IMR-90 (cell line): ENCODE measurements around the gene MPPED2. TPM values are rescaled to one million over a fixed set of nuclear protein-coding genes. Genes with fewer than 3 reads are reported as not detected.

Experiments
- ATAC-seq: fragments of 200-7000 bp; cut with Tn5 transposase; 2 replicates; pipeline ENCODE4 v1.9.1; 2020; ENCODE audit warnings: low read depth, mild to moderate bottlenecking, moderate library complexity
- BruUV-seq: library from RNA; stranded (reverse); fragments of 400-500 nt; replicated peaks from 2 replicates; lab custom pipeline; 2021; lab: Mats Ljungman, UMichigan
- CTCF ChIA-PET: fragments of 300-600 bp; formaldehyde crosslinking; extraction: SDS; loops from one replicate; lab custom pipeline; 2021; ENCODE audit warnings: antibody characterized with exemption; lab: Yijun Ruan, JAX
- POLR2A ChIA-PET: fragments of 300-600 bp; sonication (Branson Sonifier 250); formaldehyde crosslinking; loops from one replicate; lab custom pipeline; 2022; ENCODE audit warnings: antibody characterized with exemption; ENCODE audit not compliant: unreplicated experiment; lab: Charles Lee
- DNase-seq: peaks from one replicate; pipeline ENCODE4 v3.0.0; 2013
- H2AFZ ChIP-seq: replicated peaks from 2 replicates; pipeline ENCODE3; 2013; ENCODE audit warnings: low read length, mild to moderate bottlenecking; ENCODE audit not compliant: poor library complexity
- H2AK5ac ChIP-seq: 2 replicates; pipeline ENCODE4 v1.6.1; 2013; ENCODE audit warnings: low read depth, low read length, inconsistent platforms
- H2AK9ac ChIP-seq: replicated peaks from 2 replicates; pipeline ENCODE3; 2013; ENCODE audit warnings: mild to moderate bottlenecking, low read depth, low read length, moderate library complexity; ENCODE audit not compliant: poor library complexity
- H2BK120ac ChIP-seq: 2 replicates; pipeline ENCODE4 v1.6.1; 2013; ENCODE audit warnings: low read depth, low read length, inconsistent platforms
- H2BK15ac ChIP-seq: 3 replicates; pipeline ENCODE4 v1.6.1; 2013; ENCODE audit warnings: low read depth, low read length, inconsistent platforms
- H2BK20ac ChIP-seq: 2 replicates; pipeline ENCODE4 v1.6.1; 2013; ENCODE audit warnings: low read depth, mild to moderate bottlenecking, inconsistent platforms, low read length, moderate library complexity
- H2BK5ac ChIP-seq: 2 replicates; pipeline ENCODE4 v1.6.1; 2013; ENCODE audit warnings: mild to moderate bottlenecking, low read depth, low read length, inconsistent platforms; ENCODE audit not compliant: poor library complexity, severe bottlenecking
- H3K14ac ChIP-seq: replicated peaks from 2 replicates; pipeline ENCODE4 v1.6.1; 2013; ENCODE audit warnings: low read depth, low read length, inconsistent platforms
- H3K18ac ChIP-seq: 2 replicates; pipeline ENCODE4 v1.6.1; 2013; ENCODE audit warnings: low read depth, low read length, control low read depth
- H3K23ac ChIP-seq: 2 replicates; pipeline ENCODE4 v1.6.1; 2013; ENCODE audit warnings: low read depth, low read length, inconsistent platforms
- H3K27ac ChIP-seq: 2 replicates; pipeline ENCODE4 v1.5.1; 2013; ENCODE audit warnings: mild to moderate bottlenecking, control low read depth, low read length; ENCODE audit not compliant: insufficient read depth
- H3K27me3 ChIP-seq: 2 replicates; pipeline ENCODE4 v1.6.1; 2013; ENCODE audit warnings: low read length; ENCODE audit not compliant: control insufficient read depth, insufficient read depth
- H3K36me3 ChIP-seq: 2 replicates; pipeline ENCODE4 v1.6.1; 2013; ENCODE audit warnings: low read length, mixed read lengths; ENCODE audit not compliant: control insufficient read depth, insufficient read depth
- H3K4ac ChIP-seq: 2 replicates; pipeline ENCODE4 v1.6.1; 2013; ENCODE audit warnings: low read depth, low read length, inconsistent platforms
- H3K4me1 ChIP-seq: 2 replicates; pipeline ENCODE4 v1.6.1; 2013; ENCODE audit warnings: low read length, mixed read lengths; ENCODE audit not compliant: control insufficient read depth, insufficient read depth
- H3K4me2 ChIP-seq: 2 replicates; pipeline ENCODE4 v1.6.1; 2013; ENCODE audit warnings: low read depth, mild to moderate bottlenecking, control low read depth, low read length, moderate library complexity
- H3K4me3 ChIP-seq: 2 replicates; pipeline ENCODE4 v1.5.1; 2013; ENCODE audit warnings: low read depth, mild to moderate bottlenecking, control low read depth, low read length, moderate library complexity; ENCODE audit not compliant: insufficient read depth
- H3K56ac ChIP-seq: 2 replicates; pipeline ENCODE4 v1.6.1; 2013; ENCODE audit warnings: low read length, inconsistent platforms; ENCODE audit not compliant: insufficient read depth; ENCODE audit errors: extremely low read depth
- H3K79me1 ChIP-seq, 2 experiments: 2 replicates each; pipeline ENCODE4 v1.6.1; 2013; ENCODE audit warnings: low read length in 2 of 2, inconsistent platforms in 1 of 2, low read depth in 1 of 2
- H3K9ac ChIP-seq: 2 replicates; pipeline ENCODE4 v1.6.1; 2013; ENCODE audit warnings: low read depth, low read length, control low read depth
- H3K9me1 ChIP-seq: 2 replicates; pipeline ENCODE4 v1.6.1; 2013; ENCODE audit warnings: low read length, inconsistent platforms; ENCODE audit not compliant: insufficient read depth
- H3K9me3 ChIP-seq: 2 replicates; pipeline ENCODE4 v1.6.1; 2013; ENCODE audit warnings: low read length; ENCODE audit not compliant: control insufficient read depth, insufficient read depth
- H4K20me1 ChIP-seq: 2 replicates; pipeline ENCODE4 v1.6.1; 2013; ENCODE audit warnings: low read length, inconsistent platforms; ENCODE audit not compliant: insufficient read depth
- H4K5ac ChIP-seq: 2 replicates; pipeline ENCODE4 v1.6.1; 2013; ENCODE audit warnings: mild to moderate bottlenecking, low read depth, low read length, control low read depth
- H4K8ac ChIP-seq, 2 experiments: 2 replicates each; pipeline ENCODE4 v1.6.1; 2013; ENCODE audit warnings: low read depth in 2 of 2, low read length in 2 of 2, control low read depth in 1 of 2, inconsistent platforms in 1 of 2
- H4K91ac ChIP-seq: 2 replicates; pipeline ENCODE4 v1.6.1; 2013; ENCODE audit warnings: low read depth, low read length, inconsistent platforms; ENCODE audit not compliant: insufficient read depth
- CHD1 ChIP-seq: IDR thresholded peaks from 2 replicates; pipeline ENCODE4 v1.6.1; 2012; ENCODE audit warnings: low read depth, low read length, improper control_type of control experiment
- ELK1 ChIP-seq: fragments of 150-350 bp; IDR thresholded peaks from 2 replicates; pipeline ENCODE4 v1.6.1; 2016; ENCODE audit warnings: low read depth, mild to moderate bottlenecking, low read length, moderate library complexity, borderline replicate concordance
- FOS ChIP-seq: fragments of 150-350 bp; IDR thresholded peaks from 2 replicates; pipeline ENCODE4 v1.6.1; 2016; ENCODE audit warnings: low read depth, low read length
- MAZ ChIP-seq: IDR thresholded peaks from 2 replicates; pipeline ENCODE4 v1.6.1; 2012; ENCODE audit warnings: low read depth, mild to moderate bottlenecking, low read length, improper control_type of control experiment, moderate library complexity, borderline replicate concordance
- RAD21 ChIP-seq: IDR thresholded peaks from 2 replicates; pipeline ENCODE4 v1.6.1; 2012; ENCODE audit warnings: low read length, improper control_type of control experiment
- RCOR1 ChIP-seq: IDR thresholded peaks from 2 replicates; pipeline ENCODE4 v1.6.1; 2012; ENCODE audit warnings: mild to moderate bottlenecking, low read length, improper control_type of control experiment; ENCODE audit not compliant: insufficient replicate concordance
- RFX5 ChIP-seq: IDR thresholded peaks from 2 replicates; pipeline ENCODE4 v1.8.0; 2012; ENCODE audit warnings: low read depth, mild to moderate bottlenecking, low read length, moderate library complexity
- SMC3 ChIP-seq: fragments of 150-350 bp; IDR thresholded peaks from 2 replicates; pipeline ENCODE4 v1.6.1; 2016; ENCODE audit warnings: low read depth, mild to moderate bottlenecking, antibody characterized with exemption, low read length, moderate library complexity
- WGBS, 2 experiments: methylation state at CpG; one replicate each; pipeline versions ENCODE4 v1.1.5 to v1.1.7; 2013; ENCODE audit warnings: missing lambda C conversion rate in 2 of 2; ENCODE audit not compliant: insufficient read length in 1 of 2; ENCODE audit errors: extremely low coverage in 2 of 2; 5-methylcytosine and 5-hydroxymethylcytosine counted together
- dilution Hi-C: fragments of 300-500 bp; cut with HindIII; formaldehyde crosslinking; loops from one replicate; pipeline ENCODE4 v1.14.3; 2018; ENCODE audit warnings: low sequenced_read_pairs; ENCODE audit not compliant: unreplicated experiment
- in situ Hi-C: fragments of 300-500 bp; cut with MboI; formaldehyde crosslinking; loops from 3 replicates; pipeline ENCODE4 v1.14.3; 2019; ENCODE audit warnings: low sequenced_read_pairs, inconsistent platforms, mixed read lengths
- intact Hi-C: fragments of 100-400 bp; cut with micrococcal nuclease; formaldehyde crosslinking; loops from 2 replicates; pipeline ENCODE4 v1.10.0; 2022
- polyA plus RNA-seq, 3 experiments: library from polyadenylated mRNA; depleted of rRNA; stranded (reverse); fragments of >200 nt; gene quantifications; 2 replicates each; pipeline ENCODE4 v1.2.3, GENCODE V29; 2012; ENCODE audit warnings: low replicate concordance in 1 of 3
- total RNA-seq: library from RNA; depleted of rRNA; stranded (reverse); fragments of >200 nt; gene quantifications from 2 replicates; pipeline ENCODE4 v1.2.3, GENCODE V29; 2012

MPPED2 gene
- total and polyA plus RNA-seq, 2 of the 4 experiments (the other 2 are of a cell fraction) = 0.10 TPM; not detected in 1

- Histone ChIP-seq H3K9me3 (no peaks in the 10 kb centered on the region), H3K27me3 (no peaks in the 10 kb centered on the region), H3K14ac (no peak overlapping the region), H3K27ac (no peak overlapping the region), H3K9me1 (no peaks in the 10 kb centered on the region), H2BK15ac (no peak overlapping the region), H4K5ac (no peak overlapping the region), H3K23ac (no peak overlapping the region), H4K20me1 (no peaks in the 10 kb centered on the region), H3K56ac (no peak overlapping the region), H3K79me1 (no peaks in the 10 kb centered on the region), H2AK5ac (no peak overlapping the region), H2AK9ac (no peak overlapping the region), H4K91ac (no peak overlapping the region), H3K9ac (no peak overlapping the region), H3K18ac (no peak overlapping the region), H2BK20ac (no peak overlapping the region), H4K8ac (no peak overlapping the region), H3K4me2 (no peak overlapping the region), H3K4me1 (no peaks in the 10 kb centered on the region), H3K36me3 (no peaks in the 10 kb centered on the region), H2BK120ac (no peak overlapping the region), H2AFZ (no peak overlapping the region), H3K4me3 (no peak overlapping the region), H3K4ac (no peak overlapping the region), H2BK5ac (no peak overlapping the region)
- intact Hi-C loops (no loop called here), in situ Hi-C loops (no loop called here), dilution Hi-C loops (no loop called here)
- BruUV-seq = no TSS peak
- ATAC-seq (no peak), DNase-seq (no peak)
- TF ChIP-seq ELK1 (no peak), RAD21 (no peak), MAZ (no peak), RFX5 (no peak), SMC3 (no peak), CHD1 (no peak), FOS (no peak), RCOR1 (no peak)
- WGBS, 2 experiments = no CpG with 5 or more reads among the region's 3 CpGs
- ChIA-PET POLR2A (no interaction called here), CTCF (no interaction called here)
These were observed 129.1 kb downstream of the MPPED2 start for GRCh38 chr11:30457087-30457486.
